Stimulated activated CD8-positive, alpha-beta memory T cell treated with anti-CD3 and anti-CD28 coated beads, Interleukin-12 subunit alpha, Interleukin-12 subunit beta, amount 100 ng/mL, for 4 hours (primary cell): ENCODE measurements around the gene SNRPA1.

Experiments
- DNase-seq: peaks from one replicate; pipeline ENCODE4 v3.0.0-alpha.2; 2020; ENCODE audit warnings: low read depth

Gene SNRPA1

GRCh38 chr15:101242160-101242998, 52.7 kb downstream of the SNRPA1 start:
- peak; percentile 26 for DNase-seq

- no peak for DNase-seq
These were observed 54.7 kb downstream of the SNRPA1 start for GRCh38 chr15:101240358-101240757.

- DNase-seq: no peak
These were observed 55.3 kb downstream of the SNRPA1 start for GRCh38 chr15:101239724-101240136.

- DNase-seq: no peak
These were observed 57.8 kb downstream of the SNRPA1 start for GRCh38 chr15:101237251-101237650.

GRCh38 chr15:101233651-101234280, 61.3 kb downstream of the SNRPA1 start:
- no peak for DNase-seq

GRCh38 chr15:101232677-101233076, 62.4 kb downstream of the SNRPA1 start:
- DNase-seq: no peak
